Left kidney (tissue), 1 donor: ENCODE data around the gene CYP51A1. TPM values are rescaled to one million over a fixed set of nuclear protein-coding genes. Genes with fewer than 3 reads are reported as not detected.

Experiments
- polyA plus RNA-seq: library from polyadenylated mRNA; unstranded; fragments of 120-200 nt; gene quantifications from one replicate; pipeline ENCODE4 v1.2.1, GENCODE V29; 2013; ENCODE audit not compliant: insufficient read length

The CYP51A1 gene
- polyA plus RNA-seq, 1 donor, result 77.7 TPM

Other genes with a start within 250 kb of the CYP51A1 start
- 121 TPM for gene AKAP9, start 193.6 kb downstream of the CYP51A1 start, polyA plus RNA-seq
- gene LRRD1, start 44.7 kb upstream of the CYP51A1 start, polyA plus RNA-seq, result 0.75 TPM
- 57.8 TPM for gene KRIT1, start 111.4 kb upstream of the CYP51A1 start, polyA plus RNA-seq
- gene ANKIB1, start 111.5 kb upstream of the CYP51A1 start, polyA plus RNA-seq, result 58.9 TPM